PC-9 (cell line): Measurements from ENCODE around the gene TMEM217. TPM values are rescaled to one million over a fixed set of nuclear protein-coding genes. Genes with fewer than 3 reads are reported as not detected.

ENCODE experiments used
- BruUV-seq: library from RNA; stranded (reverse); fragments of 400-500 nt; replicated peaks from 2 replicates; lab custom pipeline; 2021; lab: Mats Ljungman, UMichigan
- CTCF ChIA-PET: fragments of 300-600 bp; sonication (Branson Sonifier 250); formaldehyde crosslinking; loops from one replicate; lab custom pipeline; 2022; ENCODE audit warnings: antibody characterized with exemption; lab: Charles Lee
- POLR2A ChIA-PET: fragments of 300-600 bp; sonication (Branson Sonifier 250); formaldehyde crosslinking; loops from one replicate; lab custom pipeline; 2022; ENCODE audit warnings: antibody characterized with exemption; ENCODE audit not compliant: unreplicated experiment; lab: Charles Lee
- DNase-seq, 2 experiments: peaks; one replicate each; pipeline versions ENCODE4 v3.0.0 to v3.0.0-alpha.2; 2015 to 2022; ENCODE audit warnings: mixed read lengths in 1 of 2
- H2AFZ ChIP-seq: fragments of 200-600 bp; sonication (generic); 2 replicates; pipeline ENCODE4 v1.8.1; 2017; ENCODE audit warnings: antibody characterized with exemption
- H3F3A ChIP-seq: fragments of 200-600 bp; sonication (generic); 2 replicates; pipeline ENCODE4 v1.8.1; 2017; ENCODE audit warnings: antibody characterized with exemption, mild to moderate bottlenecking, low read depth; ENCODE audit not compliant: insufficient read depth
- H3K27ac ChIP-seq: fragments of 200-600 bp; sonication (generic); 2 replicates; pipeline ENCODE4 v1.6.1; 2016; ENCODE audit warnings: mixed run types
- H3K27me3 ChIP-seq: fragments of 200-600 bp; sonication (generic); 2 replicates; pipeline ENCODE4 v1.6.1; 2016; ENCODE audit warnings: low read depth, mixed run types; ENCODE audit not compliant: insufficient read depth
- H3K36me3 ChIP-seq: fragments of 200-600 bp; sonication (generic); 2 replicates; pipeline ENCODE4 v1.6.1; 2016; ENCODE audit warnings: low read depth, mixed run types
- H3K4me1 ChIP-seq: fragments of 200-600 bp; sonication (generic); replicated peaks from 2 replicates; pipeline ENCODE4 v1.6.1; 2016; ENCODE audit warnings: mixed run types; ENCODE audit not compliant: insufficient read depth
- H3K4me2 ChIP-seq: fragments of 200-600 bp; sonication (generic); 2 replicates; pipeline ENCODE4 v1.6.1; 2017; ENCODE audit warnings: mixed run types
- H3K4me3 ChIP-seq: fragments of 200-600 bp; sonication (generic); 2 replicates; pipeline ENCODE4 v1.6.1; 2016; ENCODE audit warnings: mixed run types
- H3K79me2 ChIP-seq: fragments of 200-600 bp; sonication (generic); 2 replicates; pipeline ENCODE4 v1.6.1; 2017; ENCODE audit warnings: low read depth, mixed run types
- H3K9me2 ChIP-seq: fragments of 200-600 bp; sonication (generic); 2 replicates; pipeline ENCODE4 v1.8.1; 2017; ENCODE audit warnings: mild to moderate bottlenecking; ENCODE audit not compliant: insufficient read depth
- H3K9me3 ChIP-seq: fragments of 200-600 bp; sonication (generic); 2 replicates; pipeline ENCODE4 v1.8.1; 2016; ENCODE audit warnings: low read depth; ENCODE audit not compliant: insufficient read depth
- H4K20me1 ChIP-seq: fragments of 200-600 bp; sonication (generic); 2 replicates; pipeline ENCODE4 v1.8.1; 2017; ENCODE audit not compliant: insufficient read depth
- EZH2 ChIP-seq: fragments of 200-600 bp; sonication (generic); IDR thresholded peaks from 2 replicates; pipeline ENCODE4 v1.8.0; 2017; ENCODE audit warnings: antibody characterized with exemption, low read depth
- intact Hi-C: fragments of 100-400 bp; cut with micrococcal nuclease; formaldehyde crosslinking; loops from one replicate; pipeline ENCODE4 v1.10.0; 2022; ENCODE audit not compliant: unreplicated experiment
- total RNA-seq: library from RNA; stranded (reverse); gene quantifications from 2 replicates; pipeline ENCODE4 v1.2.3, GENCODE V29; 2021
- TF ChIP-seq, protein P1 (sequence below): fragments of 200-600 bp; sonication (generic); conservative IDR thresholded peaks from 2 replicates; pipeline ENCODE4 v1.6.1; 2017; ENCODE audit warnings: mixed run types, antibody characterized with exemption, mild to moderate bottlenecking, moderate library complexity

Gene TMEM217
- total RNA-seq, 1 experiment from 2014 or later = 4.9 TPM

DNA sequence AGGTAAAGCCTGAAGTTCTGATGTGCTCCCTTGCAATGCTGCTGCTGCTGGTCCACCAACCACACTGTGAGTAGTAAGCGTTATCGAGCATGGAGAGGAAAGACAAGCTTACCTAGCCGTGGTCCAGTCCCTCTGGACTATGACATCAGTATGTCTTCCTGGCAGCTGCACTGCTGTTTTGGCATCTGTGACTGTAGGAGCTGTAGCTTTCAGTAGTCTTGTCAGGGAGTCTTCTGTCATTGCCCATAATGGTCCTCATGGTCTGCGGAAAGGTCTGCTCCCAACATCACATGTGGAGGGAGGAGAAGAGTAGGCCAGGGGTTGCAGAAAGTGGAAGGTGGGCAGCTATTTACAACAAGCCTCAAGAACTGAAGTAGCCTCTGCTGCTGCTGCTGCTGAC, 26.8 kb upstream of the TMEM217 start:
- intact Hi-C loops = no loop called here
- H3K4me2 ChIP-seq = no peak overlapping the region
- H3K27ac ChIP-seq = no peak overlapping the region
- POLR2A ChIA-PET = no interaction called here
- CTCF ChIA-PET = no interaction called here
- no peak overlapping the region for H3K4me3 ChIP-seq
- TF ChIP-seq EZH2 = no peak
- TF ChIP-seq, protein P1, sequence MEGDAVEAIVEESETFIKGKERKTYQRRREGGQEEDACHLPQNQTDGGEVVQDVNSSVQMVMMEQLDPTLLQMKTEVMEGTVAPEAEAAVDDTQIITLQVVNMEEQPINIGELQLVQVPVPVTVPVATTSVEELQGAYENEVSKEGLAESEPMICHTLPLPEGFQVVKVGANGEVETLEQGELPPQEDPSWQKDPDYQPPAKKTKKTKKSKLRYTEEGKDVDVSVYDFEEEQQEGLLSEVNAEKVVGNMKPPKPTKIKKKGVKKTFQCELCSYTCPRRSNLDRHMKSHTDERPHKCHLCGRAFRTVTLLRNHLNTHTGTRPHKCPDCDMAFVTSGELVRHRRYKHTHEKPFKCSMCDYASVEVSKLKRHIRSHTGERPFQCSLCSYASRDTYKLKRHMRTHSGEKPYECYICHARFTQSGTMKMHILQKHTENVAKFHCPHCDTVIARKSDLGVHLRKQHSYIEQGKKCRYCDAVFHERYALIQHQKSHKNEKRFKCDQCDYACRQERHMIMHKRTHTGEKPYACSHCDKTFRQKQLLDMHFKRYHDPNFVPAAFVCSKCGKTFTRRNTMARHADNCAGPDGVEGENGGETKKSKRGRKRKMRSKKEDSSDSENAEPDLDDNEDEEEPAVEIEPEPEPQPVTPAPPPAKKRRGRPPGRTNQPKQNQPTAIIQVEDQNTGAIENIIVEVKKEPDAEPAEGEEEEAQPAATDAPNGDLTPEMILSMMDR = no peak
- H3K27me3 ChIP-seq = no peaks in the 10 kb centered on the region
- peaks cover 10% of the 10 kb centered on the region; the same call in 1 of the 2 replicates for H3K36me3 ChIP-seq
- H3K9me2 ChIP-seq = no peaks in the 10 kb centered on the region
- BruUV-seq = no TSS peak
- H3F3A ChIP-seq = no peaks in the 10 kb centered on the region
- no peaks in the 10 kb centered on the region for H3K9me3 ChIP-seq
- H2AFZ ChIP-seq = no peak overlapping the region
- H3K4me1 ChIP-seq = no peaks in the 10 kb centered on the region
- H3K79me2 ChIP-seq = no peaks in the 10 kb centered on the region
- H4K20me1 ChIP-seq = no peaks in the 10 kb centered on the region
- DNase-seq = no peak

DNA sequence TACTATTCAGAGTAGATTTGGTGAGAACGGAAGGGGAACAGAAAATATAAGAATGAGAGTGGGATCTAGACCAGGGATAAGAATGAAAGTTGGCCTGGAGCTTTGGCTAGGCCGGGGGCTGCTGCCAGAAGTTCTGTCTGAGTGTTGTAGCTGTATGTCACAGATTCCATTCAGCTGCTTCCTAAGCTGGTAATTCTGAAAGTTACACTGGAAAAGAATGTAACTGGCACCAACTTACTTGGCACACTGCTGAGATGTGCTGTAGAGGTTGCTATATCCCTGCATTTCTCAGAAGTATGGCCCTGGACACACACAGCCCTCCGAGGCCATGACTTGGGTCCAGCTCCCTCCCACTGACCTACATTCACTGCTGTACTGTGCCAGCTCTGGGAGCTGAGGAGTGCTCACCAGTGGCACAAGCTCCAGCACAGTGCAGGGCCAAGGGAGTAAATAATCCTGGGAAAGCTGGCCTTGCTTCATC, 25.8 kb upstream of the TMEM217 start:
- no peaks in the 10 kb centered on the region for H3F3A ChIP-seq
- peaks cover 2% of the 10 kb centered on the region; the same call in 1 of the 2 replicates for H3K79me2 ChIP-seq
- H3K9me2 ChIP-seq = no peaks in the 10 kb centered on the region
- no peaks in the 10 kb centered on the region for H3K9me3 ChIP-seq
- intact Hi-C loops = no loop called here
- DNase-seq = no peak
- H3K4me1 ChIP-seq = no peaks in the 10 kb centered on the region
- H2AFZ ChIP-seq = no peak overlapping the region
- ChIA-PET POLR2A (no interaction called here), CTCF (interaction anchor here (0.6 kb wide), 1 partner anchor 262 kb away, joined by 4 read pairs; no protein-coding TSS in a partner anchor)
- BruUV-seq = no TSS peak
- TF ChIP-seq, protein P1 = no peak
- no peak for TF ChIP-seq EZH2
- H3K27ac ChIP-seq = no peak overlapping the region
- H4K20me1 ChIP-seq = no peaks in the 10 kb centered on the region
- H3K4me2 ChIP-seq = no peak overlapping the region
- H3K27me3 ChIP-seq = no peaks in the 10 kb centered on the region
- H3K4me3 ChIP-seq = no peak overlapping the region
- peaks cover 10% of the 10 kb centered on the region; the same call in 1 of the 2 replicates for H3K36me3 ChIP-seq

DNA sequence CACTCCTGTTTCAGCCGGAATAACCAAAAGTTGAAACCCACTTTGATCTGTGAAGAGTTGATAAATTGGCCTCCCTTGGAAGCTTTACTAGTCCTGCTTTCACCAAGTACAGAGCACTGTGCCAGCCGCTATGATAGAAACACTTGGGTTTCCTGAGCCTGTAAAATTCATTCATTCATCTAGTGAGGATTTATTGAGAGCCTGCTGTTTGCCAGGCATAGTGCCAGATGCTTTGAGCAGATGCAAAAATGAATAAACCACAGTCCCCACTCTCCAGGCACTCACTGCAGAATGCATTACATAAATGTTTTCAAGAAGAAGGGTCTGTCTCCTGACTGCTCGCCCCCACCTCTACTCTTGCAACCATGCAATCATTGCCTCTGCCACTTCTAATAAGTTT, 25.3 kb upstream of the TMEM217 start:
- Histone ChIP-seq H2AFZ (no peak overlapping the region), H3K27ac (no peak overlapping the region), H3K27me3 (no peaks in the 10 kb centered on the region), H3K79me2 (peaks cover 4% of the 10 kb centered on the region; the same call in 1 of the 2 replicates), H3K36me3 (peaks cover 10% of the 10 kb centered on the region; the same call in 1 of the 2 replicates), H3K4me3 (no peak overlapping the region), H3K9me3 (no peaks in the 10 kb centered on the region), H3K4me2 (no peak overlapping the region), H3F3A (no peaks in the 10 kb centered on the region), H3K9me2 (no peaks in the 10 kb centered on the region), H4K20me1 (no peaks in the 10 kb centered on the region), H3K4me1 (no peaks in the 10 kb centered on the region)
- POLR2A ChIA-PET = no interaction called here
- intact Hi-C loops = no loop called here
- no peak for TF ChIP-seq EZH2
- TF ChIP-seq, protein P1 = no peak
- BruUV-seq = no TSS peak
- DNase-seq = no peak
- CTCF ChIA-PET = interaction anchor here (0.6 kb wide), 1 partner anchor 262 kb away, joined by 4 read pairs; no protein-coding TSS in a partner anchor
